ENCODE measurements around the gene CLSTN2.

The CLSTN2 gene

GRCh38 chr3:140378571-140379340 lies 443.8 kb downstream of the CLSTN2 start:
- DNase-seq (ENCODE audit: low spot score) = no peak

DNA sequence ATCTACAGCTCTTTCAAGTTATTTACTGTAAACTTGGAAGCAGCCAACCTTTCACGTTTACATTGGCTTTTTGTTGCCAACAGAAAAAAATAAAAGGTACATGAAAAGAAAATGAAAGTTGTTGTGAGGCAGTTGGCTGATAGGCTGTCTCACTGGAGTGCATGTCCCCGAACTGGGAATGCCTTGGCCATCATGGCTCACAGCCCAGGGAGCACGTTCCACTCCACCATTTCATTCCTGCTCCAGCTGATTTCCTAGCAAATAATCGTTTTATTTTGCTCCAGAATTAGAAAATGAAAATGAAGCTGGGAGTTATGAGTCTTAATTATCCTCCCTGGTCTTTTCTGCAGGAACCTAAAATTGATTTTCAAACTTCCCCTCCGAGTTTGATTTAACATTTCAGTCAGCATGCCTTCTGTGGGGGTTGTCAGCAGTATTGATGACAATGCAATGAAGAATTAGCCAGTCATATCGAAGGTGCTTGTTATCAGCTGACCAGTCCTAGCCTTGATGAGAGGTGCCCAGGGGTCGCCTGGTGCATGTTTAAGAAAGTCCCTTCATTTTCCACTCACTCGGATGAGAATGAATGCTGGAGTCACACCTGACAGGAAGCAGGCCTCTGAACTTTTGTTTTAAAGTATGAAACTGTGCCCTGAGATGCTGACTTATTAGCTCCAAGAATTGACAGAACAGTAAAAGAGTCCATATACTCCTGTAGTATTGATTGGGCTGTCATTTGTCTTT lies 449.2 kb downstream of the CLSTN2 start:
- no peak for DNase-seq (ENCODE audit: low spot score)

- DNase-seq (ENCODE audit: low spot score) = no peak
Measured at GRCh38 chr3:140384876-140385275, 449.9 kb downstream of the CLSTN2 start.

DNA sequence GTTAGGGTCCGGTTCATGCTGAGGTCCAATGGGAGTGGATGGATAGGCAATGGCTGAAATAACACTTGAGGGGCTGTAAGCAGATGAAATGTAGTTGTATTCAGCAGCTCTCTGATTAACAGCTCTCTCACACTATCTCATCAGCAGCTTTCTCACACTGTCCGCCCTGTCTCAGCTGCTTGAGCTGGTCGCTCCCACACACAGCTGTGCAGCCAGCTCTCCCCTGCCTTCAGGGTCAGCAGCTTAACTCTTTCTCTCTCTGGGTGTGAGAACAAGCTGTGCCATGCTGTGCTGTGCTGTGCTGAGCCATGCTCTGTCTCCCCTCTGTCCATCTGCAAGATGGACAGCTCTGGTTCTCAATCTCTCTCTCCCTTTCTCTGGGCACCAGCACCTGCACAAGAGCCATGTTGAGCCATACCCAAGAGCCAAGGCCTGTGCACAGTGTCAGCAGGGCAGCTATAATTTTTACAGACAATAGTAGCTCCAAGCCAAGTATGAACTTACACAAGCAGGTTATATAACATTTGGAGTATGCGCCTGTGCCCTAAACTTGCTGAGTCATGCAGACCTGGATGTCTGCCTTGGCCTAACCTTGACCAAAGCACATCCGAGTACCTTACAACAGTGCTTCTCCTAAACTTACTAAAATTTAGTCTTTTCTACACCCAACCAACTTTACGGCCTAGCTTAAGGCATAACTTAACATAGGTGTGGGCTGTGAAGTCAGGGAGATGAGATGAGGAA lies 451.5 kb downstream of the CLSTN2 start:
- no peak for DNase-seq (ENCODE audit: low spot score)

DNA sequence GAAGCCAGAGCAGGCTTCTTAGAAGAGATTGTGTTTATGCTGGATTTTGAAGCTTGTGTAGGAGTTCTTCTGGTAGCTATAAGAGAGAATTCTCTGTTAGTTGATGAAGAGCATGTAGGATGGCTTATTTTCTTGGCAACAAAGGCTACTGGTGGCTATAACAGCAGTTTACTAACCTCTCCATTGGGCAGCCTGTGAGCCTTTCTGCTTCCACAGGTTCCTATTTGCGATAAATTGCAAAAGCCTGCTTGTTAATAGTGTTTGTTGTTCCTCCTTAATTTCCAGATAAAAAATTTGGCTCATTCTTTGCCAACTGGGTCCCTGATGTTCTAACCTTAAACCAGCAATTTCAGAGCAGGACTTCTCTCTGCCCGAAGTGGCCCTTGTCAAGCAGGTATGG lies 452.3 kb downstream of the CLSTN2 start:
- no peak for DNase-seq (ENCODE audit: low spot score)

DNA sequence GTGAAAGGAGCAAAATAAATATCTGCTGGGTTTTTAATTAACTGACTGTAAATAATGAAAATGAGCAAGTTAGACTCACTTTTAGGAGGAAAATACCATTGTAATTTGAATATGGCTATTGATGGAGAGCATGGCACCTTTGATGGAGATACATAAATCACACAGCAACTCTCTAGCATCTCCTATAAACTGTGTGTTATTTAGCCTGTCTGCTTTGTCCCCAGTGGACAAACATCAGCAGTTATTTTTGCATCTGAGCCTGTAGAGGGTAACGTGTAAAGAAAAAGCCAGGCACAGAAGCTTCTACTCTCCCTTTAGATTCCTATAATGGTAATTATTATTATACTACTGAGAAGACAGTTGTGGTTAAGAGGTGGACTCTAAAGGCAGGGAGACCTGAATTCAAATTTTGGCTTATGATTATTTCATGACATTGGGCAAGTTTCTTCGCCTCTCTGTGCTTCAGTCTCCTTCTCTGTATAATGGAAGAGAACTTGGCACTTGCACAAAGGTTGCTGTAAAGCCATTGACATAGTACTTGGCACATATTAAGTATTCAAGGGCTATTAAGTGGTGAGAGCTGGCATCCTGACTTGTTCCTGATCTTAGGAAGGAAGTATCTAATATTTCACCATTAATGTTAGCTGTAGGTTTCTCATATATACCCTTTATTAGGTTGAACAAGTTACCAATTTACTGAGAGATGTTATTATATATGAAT lies 453.4 kb downstream of the CLSTN2 start:
- DNase-seq (ENCODE audit: low spot score) = no peak

- DNase-seq (ENCODE audit: low spot score) = no peak
Measured at GRCh38 chr3:140391061-140391460, 456.1 kb downstream of the CLSTN2 start.

DNA sequence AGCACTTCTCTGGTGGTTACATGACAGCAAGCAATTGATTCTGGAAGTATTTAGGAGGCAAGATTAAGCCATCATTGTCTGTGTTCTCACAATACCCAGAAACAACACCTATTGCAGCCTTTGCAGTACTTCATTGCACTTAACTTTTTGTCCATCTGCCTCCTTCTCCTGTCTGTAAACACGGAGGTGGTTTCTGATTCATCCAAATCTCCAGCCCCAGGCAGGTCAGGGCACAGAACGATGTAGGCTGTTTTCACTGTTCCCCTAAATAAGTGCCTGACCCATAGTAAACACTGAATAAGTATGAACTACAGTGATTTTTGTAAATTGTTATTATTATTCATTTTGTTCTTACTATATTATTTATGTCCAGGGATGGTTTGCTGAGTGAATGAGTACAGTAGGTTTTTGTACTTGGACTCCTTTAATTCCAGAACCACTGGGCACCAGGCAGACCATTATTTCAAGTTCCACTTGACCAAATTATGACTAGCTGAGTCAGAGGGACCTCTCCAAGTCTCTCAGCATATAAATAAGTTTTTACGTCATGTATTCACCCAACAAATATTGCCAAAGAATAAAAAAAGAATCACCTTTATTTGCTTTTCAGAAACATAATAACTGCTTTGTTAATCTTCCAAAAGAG lies 459.6 kb downstream of the CLSTN2 start:
- no peak for DNase-seq (ENCODE audit: low spot score)

DNA sequence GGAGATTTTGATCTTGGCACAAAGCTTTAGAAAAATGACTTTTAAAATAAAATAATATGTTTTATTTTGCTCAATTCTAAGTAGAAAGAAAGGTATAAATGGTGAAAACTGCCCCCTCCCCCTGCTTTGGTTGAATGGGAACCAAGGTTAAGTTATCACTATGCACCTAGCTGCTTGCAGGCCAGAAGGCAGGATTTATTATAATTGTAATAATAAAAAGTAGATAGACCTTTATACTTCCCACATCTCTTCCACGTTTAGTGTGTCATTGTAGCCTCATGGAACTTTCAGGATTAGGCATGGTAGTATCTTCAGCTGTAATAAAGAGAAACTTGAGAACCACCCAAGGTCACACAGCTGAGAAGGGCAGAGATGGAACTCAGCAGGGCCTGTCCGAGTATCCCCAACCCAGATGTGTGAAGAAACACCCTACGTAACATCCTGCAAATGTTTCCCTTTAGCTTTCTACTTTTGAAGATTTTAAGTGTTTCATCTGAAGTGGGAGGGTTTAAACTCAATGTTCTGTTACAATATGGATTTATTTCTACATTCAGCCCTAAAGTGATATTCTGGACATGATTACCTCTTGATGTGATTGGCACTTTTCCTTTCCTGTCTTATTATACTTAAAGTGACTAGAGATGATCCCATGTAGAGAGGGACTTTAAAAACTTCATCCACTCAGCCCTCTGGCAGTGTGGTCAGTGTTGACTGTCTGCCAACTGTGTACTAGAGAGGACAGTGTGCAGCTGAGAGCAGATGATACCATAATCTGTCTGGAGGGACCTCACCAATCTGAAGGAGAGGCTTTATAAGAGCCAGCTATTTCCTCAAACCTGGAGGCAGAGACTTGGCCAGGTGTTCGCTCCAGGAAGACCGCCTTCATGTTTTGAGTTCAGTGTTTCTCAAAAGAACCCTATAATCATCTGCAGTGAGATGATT lies 460.4 kb downstream of the CLSTN2 start:
- DNase-seq (ENCODE audit: low spot score) = no peak

GRCh38 chr3:140396110-140396509 lies 461.1 kb downstream of the CLSTN2 start:
- no peak for DNase-seq (ENCODE audit: low spot score)

DNA sequence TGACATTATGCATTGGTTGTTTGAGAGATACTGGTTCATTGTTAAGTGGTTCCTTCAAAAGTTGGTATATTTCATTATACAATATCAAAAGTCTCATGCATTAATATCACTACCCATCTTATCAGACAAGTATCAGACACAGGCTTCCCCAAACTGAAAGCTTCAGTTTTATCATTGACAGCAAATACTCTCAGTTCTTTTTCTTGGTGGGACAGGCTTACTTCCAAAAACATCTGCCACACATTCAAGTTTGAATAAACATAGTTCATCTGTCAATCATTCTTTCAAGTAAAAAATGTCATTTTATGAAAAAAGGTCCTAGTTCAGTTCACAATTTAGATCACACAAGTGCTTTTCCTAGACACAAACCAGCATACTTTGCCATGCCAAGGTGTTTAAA lies 462.9 kb downstream of the CLSTN2 start:
- no peak for DNase-seq (ENCODE audit: low spot score)

DNA sequence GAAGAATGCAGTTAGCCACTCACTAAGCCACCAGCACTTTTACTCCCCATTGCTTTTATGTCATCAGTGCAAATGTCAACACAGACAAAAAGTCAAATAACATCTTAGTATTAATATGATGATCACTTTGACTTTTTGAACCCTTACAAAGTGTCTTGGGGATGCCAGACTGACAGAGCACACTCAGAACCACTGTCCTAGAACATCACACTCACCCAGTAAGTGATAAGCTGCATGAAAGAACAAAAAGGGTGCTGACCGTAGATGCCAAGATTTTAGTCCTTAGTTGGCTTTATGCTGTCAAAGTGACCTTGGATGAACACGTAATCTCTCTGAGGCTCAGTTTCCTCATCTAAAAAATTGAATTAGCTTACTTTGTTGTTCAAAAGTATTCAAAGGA lies 463.4 kb downstream of the CLSTN2 start:
- no peak for DNase-seq (ENCODE audit: low spot score)

DNA sequence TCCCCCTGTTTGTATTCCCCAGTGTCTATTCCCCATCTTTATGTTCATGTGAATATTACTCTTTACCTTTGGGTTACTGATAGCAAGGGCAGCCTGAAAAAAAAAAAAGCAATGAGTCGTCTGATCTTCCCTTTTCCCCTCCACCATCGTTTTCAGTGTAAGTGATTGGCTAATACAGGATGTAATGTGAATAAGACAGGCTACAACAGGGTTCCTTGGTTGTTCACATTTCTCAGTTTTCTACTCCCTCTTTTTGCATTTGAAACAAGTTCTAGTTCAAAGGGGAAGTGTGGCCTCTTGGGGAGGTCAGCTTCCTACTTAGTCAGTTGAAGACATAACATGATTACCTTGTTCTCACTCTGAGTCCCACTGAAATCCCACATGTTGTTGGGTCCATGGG lies 464.9 kb downstream of the CLSTN2 start:
- no peak for DNase-seq (ENCODE audit: low spot score)

DNA sequence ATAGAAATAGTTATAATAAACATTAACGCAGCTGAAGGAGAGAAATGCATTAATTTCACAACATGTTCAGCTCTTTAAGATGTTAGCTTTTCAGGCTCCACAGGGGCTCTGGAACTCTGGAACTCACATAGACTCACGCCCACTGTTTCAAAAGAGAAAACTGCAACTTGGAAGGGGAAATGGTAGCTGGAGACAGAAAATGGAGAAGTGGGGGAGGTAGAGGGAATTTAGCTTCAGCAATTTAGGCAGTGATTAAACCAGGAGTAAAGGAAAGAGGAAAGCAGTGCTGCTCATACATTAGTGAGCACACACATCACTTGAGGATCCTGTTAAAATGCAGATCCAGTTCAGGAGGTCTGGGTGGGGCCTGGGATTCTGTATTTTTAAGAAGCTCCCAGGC lies 468.1 kb downstream of the CLSTN2 start:
- no peak for DNase-seq (ENCODE audit: low spot score)

DNA sequence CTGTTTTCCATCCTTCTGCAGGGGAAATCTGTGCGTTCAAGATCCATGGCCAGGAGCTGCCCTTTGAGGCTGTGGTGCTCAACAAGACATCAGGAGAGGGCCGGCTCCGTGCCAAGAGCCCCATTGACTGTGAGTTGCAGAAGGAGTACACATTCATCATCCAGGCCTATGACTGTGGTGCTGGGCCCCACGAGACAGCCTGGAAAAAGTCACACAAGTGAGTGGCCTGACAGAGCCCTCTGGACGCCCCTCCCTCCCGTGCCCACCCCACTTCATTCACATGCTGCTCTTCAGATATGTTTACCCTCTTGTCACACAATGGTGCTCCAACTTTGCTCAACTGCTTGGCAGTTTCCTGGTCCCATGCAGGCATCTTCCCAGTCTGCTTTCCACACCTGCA lies 468.6 kb downstream of the CLSTN2 start:
- no peak for DNase-seq (ENCODE audit: low spot score)

- no peak for DNase-seq (ENCODE audit: low spot score)
Measured at GRCh38 chr3:140406655-140407054, 471.7 kb downstream of the CLSTN2 start.

- DNase-seq (ENCODE audit: low spot score) = no peak
Measured at GRCh38 chr3:140408252-140408651, 473.3 kb downstream of the CLSTN2 start.

DNA sequence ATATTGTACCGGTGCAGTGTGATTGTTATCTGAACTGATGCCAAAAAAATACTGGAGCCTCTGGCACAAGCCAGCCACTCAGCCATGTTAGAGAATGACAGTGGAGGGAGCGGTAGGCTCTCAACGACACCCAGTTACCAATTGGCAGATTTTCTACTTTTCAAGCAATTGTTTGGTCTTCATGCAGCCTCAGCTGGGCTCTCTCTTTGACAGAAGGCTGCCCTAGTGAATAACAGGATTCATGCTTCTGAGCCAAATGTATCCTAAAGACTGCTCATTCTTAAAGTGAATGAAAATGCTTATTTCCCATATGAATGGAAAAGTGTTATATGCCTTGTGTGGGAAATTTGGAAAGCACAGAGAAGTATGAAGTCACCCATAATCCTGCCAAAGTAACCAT lies 481.7 kb downstream of the CLSTN2 start:
- DNase-seq (ENCODE audit: low spot score) = no peak

DNA sequence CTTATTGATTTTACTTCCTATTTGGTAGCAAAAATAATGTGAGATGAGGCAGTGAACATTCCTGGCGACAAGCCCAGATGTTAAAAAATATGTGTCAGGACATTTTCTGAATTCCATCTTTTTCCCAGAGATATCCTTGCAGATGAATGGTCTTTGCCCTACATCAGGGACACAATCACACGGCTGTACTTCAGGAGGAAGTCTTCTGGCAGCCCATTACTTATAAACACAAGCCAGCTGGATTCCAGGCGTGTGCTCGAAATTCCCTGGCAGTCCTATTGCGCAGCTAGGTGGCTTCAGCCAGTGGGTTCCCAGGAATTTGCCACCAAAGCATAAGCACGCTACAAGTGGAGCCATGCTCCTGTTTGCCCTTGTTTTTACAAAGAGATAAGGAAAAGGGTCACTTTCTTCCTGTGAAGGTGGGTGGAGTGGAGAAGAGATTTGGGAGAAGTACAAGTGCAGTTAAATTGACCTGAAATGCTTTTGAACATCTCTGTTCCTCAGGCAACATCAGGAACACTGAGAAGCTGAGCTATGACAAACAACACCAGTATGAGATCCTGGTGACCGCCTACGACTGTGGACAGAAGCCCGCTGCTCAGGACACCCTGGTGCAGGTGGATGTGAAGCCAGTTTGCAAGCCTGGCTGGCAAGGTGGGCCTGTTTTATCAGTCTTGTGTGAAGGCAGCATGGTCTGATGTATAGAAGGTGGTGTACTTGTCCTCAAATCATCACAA lies 485.8 kb downstream of the CLSTN2 start:
- DNase-seq (ENCODE audit: low spot score) = no peak

DNA sequence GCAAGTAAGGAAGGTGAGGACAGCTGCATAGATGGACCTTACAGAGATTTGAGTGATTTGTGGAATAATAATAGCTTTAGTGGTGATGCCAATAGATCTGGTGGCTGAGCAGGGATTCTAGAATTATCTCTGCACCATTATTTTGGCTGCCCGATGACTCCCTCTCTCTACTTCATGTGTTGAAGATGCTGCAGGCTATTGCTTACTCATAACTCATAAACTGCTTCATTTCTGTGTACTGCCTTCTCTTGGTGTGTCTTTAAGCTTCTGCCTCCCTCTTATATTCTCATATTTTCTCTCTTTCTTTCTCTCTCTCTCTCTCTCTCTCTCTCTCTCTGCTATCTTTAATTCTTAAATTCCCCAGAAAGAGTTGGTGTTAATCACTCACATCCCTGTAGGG lies 486.9 kb downstream of the CLSTN2 start:
- DNase-seq (ENCODE audit: low spot score) = no peak

All from cerebellar cortex (tissue), 1 donor.